GM19395 (cell line): Measurements from ENCODE around the gene ARHGAP26.
A peak's percentile ranks its signal among the peaks of the same experiment; 100 is the strongest.

Experiments
- ATAC-seq: cut with Tn5 transposase; IDR thresholded peaks from one replicate; pipeline ENCODE4 v1.9.1; 2021; ENCODE audit warnings: mild to moderate bottlenecking, moderate library complexity; ENCODE audit not compliant: unreplicated experiment

ARHGAP26 gene

DNA sequence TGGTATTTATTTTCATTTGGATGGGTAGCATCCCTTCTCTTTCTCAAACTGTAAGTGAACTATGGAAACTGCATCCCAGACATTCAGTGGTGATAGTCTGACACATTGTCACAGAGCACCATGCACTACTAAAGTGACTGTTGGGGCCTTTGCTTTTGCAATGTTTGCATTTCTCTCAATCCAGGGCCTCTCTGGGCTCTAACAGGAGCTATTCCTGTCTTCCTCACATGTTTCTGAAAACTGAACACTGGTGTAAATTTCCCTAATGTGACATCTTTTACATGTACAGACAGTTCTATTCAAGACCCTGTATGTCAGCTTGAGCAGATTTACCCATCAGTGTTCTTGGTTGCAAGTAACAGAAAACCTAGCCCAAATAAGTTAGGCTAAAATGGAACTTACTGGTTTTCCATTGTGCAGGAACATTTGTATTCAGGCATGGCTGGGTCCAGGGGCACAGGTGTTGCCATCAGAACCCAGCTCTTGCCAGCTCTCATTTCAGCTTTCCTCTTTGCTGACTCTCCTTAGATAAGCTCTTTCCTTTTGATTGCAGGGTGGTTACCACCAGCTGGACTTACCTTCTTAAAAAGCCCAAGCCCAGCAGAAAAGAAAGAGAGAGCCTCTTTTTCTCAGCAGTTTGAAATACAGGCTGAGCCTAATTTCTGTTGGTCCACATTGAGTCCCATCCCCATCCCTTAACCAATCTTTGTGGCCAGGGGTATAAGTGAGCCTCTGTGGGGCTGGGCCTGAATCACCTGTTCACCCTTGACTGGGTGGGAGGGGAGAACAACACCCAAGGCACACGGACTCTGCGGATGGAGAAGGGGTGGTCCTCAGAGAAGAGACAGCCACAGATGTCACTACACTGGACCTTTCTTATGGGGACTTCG is 399.0 kb downstream of the ARHGAP26 start:
- ATAC-seq: no peak

DNA sequence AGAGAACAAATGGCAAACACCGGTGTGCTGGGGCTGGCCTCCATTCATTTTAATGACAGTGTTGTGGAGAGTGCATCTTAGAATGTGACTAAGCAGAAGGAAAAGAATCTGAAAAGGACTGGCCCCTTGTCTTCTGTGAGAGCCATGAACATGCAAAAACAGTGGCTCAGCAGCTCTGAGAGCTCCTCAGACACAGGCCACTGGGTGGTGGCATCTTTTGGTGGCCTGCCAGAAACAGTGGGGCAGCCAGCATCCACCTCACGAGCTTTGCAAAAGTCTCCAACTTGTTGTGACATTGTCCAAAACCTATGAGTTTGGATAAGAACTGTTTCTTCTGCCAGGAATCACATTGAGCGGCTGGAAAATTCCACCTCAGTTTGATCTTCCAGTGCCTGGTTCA is 399.9 kb downstream of the ARHGAP26 start:
- no peak for ATAC-seq

DNA sequence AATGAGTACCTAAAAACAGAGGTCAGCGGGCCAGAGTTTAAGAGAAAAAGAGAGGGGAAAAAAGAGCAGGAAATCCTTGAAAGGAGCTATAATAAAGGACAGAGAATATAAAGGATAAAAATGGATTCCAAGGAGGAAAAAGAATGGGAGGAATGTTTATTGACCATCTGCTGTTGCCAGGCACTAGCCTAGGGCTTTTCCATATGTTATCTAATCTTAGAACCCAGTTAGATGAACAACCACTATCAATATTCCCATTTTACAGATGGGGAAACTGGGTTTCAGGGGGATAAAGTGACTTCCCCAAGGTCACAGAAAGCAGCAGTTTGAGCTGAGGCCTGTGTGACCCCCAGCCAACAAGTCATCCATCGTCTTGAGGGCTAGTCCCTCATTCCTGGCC is 400.8 kb downstream of the ARHGAP26 start:
- no peak for ATAC-seq

DNA sequence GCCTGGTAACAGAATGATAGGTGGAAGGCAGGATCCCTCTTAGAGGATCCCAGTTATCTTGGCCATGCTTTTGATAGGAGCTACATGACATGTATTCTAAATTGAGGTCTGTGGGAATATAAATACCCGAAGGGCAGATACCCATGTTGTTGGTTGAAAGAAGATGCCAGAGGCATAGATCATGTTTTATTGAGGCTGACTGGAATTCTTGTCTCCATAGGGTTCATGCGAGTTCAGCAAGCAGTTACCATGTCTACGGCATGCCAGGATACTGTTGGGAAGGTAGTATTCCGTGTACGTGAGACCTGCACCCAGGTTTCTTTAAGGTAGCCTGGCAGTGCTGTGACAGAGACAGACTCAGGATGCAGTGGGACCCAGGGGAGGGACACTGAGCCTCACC is 402.6 kb downstream of the ARHGAP26 start:
- no peak for ATAC-seq

DNA sequence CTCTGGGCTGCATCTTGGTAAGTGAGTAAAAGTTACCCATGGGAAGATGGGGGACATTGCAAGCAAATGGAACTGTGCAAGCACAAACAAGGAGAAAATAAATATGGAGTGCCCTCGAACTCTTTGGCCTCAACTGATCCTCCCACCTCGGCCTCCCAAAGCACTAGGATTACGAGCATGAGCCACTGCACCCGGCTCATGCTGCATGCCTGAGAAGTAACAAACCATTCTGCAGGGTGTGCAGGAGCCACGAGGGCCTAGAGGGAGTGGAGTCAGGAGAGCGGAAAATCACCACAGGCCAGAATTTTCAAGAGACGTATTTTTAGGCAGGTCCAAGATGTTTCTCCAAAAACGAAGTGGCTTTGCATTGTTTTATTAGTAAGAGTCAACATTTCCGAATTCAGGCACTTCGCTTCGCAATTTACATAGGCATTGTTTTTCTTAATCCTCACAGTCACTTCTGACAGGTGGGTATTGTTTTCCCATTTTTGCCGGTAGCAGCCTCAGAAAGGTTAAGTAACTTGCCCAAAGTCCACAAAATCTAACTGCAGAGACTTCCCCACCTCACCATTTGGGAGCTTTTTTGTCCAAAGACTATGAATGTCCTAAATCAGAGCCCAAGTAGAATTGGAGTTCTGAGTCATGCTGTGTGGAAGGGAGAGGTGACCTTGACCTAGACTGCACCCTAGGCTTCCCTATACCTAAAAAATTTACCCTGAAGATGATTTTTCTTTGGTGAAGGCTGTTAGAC is 403.1 kb downstream of the ARHGAP26 start:
- ATAC-seq: no peak

DNA sequence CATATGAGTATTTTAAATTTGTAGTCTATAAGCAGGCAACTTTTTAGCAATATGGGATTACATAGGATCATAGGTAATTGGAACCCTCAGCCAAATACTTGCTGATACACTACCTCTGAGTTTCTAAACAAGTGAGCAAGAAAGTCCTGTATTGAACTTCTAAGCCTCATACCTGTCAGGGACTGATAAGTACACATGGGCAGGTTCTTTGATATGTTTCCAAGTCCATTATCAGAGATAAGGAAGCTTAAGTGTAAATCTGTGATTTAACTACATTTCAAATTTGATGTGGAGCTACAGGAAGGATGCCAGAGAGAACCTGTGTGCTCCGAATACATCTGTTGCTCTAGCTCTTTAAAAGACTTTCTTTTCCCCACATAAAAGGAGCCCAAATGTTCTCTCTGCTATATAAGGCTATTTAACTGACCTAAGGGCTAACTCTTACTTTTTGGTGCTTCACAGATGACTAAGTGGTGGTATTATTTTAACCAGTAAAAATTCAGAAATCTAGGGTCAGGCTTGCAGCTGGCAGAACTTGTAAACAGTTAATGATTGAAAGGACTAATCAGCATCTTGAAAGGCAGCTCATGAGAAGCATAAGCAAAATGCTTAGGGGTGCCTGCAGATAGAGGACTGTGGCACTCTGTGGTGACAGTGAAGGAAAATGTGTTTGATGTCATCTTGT is 404.7 kb downstream of the ARHGAP26 start:
- peak; percentile 96 for ATAC-seq

DNA sequence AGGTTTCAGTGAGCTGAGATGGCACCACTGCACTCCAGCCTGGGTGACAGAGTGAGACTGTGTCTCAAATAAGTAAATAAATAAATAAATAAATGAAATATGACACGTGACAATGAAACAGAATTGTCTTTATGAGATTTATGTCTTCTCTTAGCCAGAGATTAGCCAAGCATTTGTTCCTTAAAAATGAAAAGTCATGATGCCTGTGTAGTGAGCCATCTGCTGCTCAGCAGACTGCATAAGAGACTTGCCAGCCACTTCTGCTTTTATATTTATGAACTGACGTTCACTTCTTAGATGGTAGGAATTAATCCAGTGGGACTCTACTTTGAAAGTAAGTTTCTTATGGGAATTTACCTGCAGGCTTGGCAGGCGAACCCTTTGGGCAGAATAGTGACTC is 405.9 kb downstream of the ARHGAP26 start:
- no peak for ATAC-seq

DNA sequence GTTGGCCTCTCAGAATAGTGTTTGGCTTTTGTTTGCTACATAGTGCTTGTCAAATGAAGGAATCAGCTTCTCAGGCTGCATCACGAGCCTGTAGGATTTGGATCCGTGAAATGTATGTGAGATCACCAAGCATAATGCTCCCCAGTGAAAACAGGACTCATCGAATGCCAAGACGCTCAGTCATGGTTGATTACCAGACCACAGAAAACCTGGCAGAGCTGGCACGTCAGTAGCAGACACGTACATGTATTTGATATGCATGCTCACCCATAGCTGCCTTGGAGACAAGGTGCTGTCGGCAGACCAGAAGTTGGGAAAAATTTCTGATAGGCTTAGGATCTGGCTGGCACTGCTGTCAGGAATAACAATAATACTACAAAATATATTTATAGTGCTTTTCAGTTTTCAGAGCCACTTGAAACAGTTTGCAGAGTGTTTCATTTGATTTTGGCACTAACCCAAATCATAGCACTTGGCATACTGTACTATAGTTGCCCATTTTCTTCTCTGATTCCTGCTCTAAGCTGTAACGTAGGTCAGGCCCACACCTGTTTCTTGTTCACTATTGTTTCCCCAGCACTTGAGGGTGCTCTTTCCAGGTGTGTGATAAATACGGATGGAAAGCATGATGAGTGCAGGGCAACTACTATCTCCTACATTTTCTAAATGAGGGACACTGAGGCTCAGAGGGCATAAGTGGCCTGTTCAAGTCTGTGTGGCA is 407.2 kb downstream of the ARHGAP26 start:
- no peak for ATAC-seq

DNA sequence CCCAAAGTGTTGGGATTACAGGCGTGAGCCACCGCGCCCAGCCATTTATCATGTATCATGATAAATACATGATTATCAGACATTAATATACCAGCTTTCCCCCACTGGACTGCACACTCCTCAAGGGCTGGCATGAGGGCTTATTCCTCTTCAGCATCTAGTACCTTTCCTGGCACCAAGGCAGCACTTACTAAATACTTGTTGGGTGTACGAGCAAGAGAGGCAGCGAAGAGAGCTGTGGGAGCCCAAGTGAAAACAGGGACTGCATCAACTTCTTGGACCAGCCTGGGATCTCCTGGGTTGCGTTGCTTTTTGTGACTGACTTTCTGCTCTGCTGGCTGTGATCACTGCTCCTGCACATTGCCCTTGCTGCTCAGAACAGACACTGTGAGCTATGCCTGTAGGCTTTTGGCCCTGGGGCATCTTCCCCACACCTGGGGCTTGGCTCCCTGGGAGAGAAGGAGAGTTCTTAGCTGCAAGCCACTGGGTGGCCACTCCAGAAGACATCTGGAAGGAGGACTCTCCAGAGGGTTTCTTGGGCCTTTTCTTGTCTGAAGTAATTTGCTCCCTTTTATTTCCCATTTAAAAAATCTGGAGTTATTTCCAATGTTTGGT is 409.1 kb downstream of the ARHGAP26 start:
- no peak for ATAC-seq

DNA sequence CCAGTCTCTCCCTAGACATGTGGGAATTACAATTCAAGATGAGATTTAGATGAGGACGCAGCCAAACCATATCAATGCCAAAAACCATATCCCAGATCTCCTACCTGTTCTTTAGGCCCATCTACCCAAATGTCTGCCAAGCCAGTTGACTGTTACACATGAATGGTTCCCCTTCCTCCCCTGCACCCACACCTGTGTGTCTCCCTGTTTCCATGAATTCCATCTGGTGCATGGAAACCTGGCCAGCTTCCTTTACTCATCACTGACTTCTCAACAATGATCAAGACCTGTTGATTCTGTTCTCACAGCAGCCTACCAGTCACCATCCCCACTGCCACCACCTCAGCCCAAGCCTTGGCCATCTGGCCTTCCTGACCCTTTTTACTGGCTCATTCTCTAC is 410.6 kb downstream of the ARHGAP26 start:
- ATAC-seq: no peak

DNA sequence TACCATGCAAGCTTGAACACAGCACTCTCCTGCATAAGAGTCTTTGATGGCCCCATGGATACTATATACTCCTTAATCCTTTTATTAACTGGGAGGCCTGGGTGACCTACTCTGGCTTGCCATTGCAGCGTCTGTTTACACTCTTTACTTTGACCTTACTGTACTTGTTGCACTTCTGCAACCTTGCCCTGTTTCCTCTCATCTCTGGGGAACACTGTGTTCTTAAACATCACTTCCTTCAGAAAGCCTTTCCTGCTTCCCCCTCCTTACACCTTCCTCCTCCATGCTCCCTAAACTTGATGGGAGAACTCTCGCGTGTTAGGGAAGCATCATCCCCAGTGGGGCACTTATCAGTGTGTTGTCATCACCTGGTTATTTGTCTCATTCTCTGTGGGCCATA is 411.0 kb downstream of the ARHGAP26 start:
- no peak for ATAC-seq

DNA sequence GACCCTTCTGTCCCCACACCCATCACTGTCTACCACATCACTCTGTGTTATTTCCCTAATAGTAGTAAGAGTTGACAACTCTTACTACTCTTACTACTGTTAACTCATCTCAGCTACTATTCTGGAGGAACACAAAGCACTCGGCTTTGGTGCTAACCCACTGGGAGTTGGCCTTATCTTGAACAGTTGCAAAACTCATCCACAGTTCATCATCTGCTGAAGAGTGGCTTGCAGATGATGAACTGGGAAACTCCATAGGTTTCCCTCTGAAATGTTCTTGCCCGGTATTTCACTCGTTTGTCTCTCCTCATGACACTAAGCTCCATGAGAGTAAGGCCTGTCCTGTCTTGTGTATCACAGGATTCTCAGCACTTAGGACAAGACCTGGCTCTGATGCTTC is 411.9 kb downstream of the ARHGAP26 start:
- ATAC-seq: no peak

DNA sequence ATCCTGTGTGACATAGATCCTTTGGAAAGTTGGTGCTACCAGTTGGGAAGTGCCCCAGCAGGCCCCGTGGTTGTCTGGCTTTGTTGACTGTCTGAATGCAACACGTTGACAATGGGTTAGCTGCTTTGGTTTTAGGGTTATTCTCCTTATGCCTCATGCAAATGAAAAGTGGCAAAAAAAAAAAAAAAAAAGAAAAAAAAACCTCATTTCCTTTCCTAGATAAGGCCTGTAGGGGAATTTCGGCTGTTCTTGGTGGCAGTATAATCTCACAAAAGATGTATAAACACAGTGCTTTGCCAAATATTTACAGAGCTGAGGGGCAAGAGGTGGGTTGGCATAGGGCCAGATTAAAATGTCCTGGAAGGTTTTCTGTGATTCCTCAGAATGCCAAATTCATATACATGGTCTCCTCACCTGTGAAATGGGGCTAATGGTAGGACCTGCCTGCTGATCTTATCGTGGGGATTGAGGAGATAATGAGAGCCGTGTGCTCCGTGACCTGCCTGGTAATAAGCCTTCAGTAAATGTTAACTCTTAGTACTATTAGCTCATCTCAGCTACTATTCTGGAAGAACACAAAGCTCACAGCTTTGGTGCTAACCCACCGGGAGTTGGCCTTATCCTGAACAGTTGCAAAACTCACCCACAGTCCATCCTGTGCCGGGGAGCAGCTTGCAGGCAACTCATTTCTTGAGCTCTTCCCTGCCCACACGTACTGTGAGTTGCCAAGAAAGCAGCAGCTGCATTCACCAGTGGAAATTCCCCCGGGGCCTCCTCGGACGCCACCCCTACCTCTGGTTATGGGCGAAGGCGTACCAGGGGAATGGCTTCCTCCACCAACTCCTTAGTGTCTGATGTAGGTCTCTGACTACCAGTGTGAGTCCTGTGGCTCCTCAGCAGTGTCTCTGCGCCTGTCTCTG is 413.0 kb downstream of the ARHGAP26 start:
- ATAC-seq: peak; percentile 62

DNA sequence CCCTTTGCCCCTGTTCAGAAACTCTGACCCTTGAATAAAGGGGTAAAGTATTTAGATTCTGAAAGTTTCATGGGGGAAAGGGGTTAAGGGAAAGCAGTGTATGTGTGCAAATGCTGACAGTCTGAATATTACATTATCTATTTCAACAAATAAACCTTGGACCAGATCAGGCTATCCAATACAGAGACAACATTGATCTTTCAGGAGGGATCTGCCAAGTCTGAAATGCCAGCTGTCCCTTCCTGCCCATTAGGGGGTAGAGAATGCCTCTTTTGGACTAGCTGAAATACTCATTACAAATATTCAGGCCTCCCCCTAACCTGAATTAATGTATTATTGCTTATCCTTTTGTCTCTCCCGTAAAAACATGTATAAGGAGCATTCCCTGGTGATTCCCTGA is 413.8 kb downstream of the ARHGAP26 start:
- ATAC-seq: no peak

DNA sequence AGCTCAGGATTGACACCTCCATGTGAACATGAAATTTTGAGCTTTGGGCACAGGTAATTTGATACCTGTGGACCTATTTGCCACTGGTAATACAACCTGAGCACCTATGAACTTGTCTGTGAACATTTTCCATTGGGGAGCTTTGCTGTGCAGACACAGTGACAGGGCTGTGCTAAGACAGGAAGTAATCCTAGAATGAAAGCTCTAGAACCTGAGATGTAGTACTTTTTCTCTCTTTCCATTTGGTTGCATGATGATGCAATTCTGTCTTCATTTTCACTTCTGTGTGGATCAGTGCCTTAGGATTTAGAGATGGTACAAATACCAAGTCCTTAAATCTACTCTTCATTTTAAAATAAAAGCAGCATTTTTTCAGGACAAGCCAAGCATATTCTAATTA is 416.4 kb downstream of the ARHGAP26 start:
- peak; percentile 47 for ATAC-seq

DNA sequence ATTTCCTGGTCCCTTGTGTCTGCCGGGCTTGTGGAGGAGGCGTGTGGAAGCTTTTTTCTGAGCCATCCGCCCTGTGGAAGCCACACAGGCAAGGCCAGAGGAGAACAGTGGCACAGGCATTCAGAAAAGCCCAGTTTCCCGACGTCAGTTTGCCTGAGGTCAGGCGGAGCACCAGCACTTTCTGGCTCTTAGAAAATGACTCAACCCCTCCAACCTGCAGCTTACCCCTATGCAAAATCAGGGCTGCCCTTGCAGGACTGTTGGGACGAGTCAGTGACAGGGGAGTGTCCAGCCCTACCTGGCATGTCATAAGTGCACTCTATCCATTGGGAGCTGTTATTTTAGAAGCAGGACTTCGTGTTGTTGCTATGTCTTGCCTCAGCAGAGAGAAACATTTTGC is 417.3 kb downstream of the ARHGAP26 start:
- no peak for ATAC-seq

DNA sequence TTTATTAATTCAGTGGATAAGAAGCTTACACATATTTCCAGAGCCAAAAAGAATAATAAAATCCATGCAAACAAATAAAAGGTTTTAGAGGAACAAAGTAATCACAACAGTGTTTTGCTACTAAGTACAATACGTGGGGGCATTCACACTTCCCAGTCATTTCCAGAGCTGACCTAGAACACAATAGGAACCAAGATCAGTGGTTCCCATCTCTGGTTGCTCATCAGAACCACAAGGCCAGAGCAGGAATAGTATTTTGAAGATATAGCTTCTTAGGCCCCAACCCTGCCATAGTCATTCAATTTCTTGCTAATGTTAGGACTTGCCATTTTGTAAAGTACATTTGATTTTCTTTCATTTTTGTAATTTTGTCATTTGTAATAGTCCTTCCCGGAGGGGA is 417.9 kb downstream of the ARHGAP26 start:
- ATAC-seq: no peak

DNA sequence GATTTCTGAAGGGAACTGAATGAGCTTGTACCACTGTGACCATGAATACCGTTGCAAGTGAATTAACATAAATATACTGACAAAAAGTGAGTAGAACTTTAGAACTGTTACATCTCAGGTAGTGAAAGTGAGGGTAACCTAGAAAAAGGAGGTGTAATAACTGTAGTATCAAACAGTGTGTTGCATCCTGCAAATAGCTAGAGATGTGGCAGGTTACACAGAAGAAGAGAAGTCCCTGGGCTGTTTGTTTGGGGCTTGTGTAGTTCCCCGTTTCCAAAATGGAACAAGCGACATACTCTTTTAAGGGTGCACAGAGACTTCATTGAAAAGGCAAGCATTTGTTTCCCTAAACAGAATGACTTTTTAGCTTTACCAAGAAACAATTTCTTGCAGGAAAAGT is 418.5 kb downstream of the ARHGAP26 start:
- no peak for ATAC-seq

DNA sequence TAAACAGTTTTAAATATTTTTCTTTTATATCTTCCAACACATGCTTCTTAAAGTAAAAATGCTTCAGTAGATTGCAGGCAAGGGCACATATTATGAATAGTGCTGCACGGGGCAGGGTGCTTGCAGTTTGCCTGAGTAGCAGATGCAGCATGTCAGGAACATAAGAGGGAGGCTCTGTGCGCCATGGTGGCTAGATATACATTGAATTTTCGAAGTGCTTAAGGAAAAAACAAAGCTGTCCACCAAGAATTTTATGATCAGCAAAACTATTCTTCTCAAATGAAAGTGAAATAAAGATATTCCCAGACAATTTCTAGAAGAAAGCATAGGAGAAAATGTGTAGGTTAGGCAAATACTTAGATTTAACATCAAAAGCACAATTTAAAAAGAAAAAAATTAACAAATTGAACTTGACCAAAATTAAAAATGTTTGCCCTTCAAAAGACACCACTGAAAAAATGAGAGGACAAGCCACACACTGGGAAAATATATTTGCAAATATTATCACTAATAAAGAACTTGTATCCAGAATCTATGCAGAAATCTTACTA is 420.2 kb downstream of the ARHGAP26 start:
- no peak for ATAC-seq
